HG03025 (cell line): Measurements from ENCODE around the gene QSER1.
"Not testable (repeated sequence)": the region's sequence is repeated elsewhere in the genome, so short reads cannot be mapped to it uniquely, and the experiment has no call there.

ENCODE experiments used
- ATAC-seq: cut with Tn5 transposase; IDR thresholded peaks from one replicate; pipeline ENCODE4 v1.9.1; 2021; ENCODE audit warnings: mild to moderate bottlenecking, moderate library complexity; ENCODE audit not compliant: unreplicated experiment, low FRiP score

Gene QSER1

GRCh38 chr11:32921204-32921603 lies 28.6 kb downstream of the QSER1 start:
- ATAC-seq, result no peak

- no peak for ATAC-seq
These were observed 39.0 kb downstream of the QSER1 start for GRCh38 chr11:32931606-32932005.

- ATAC-seq, result no peak
These were observed 39.6 kb downstream of the QSER1 start for GRCh38 chr11:32932196-32932595.

- no peak for ATAC-seq
These were observed 42.9 kb downstream of the QSER1 start for GRCh38 chr11:32935462-32936029.

GRCh38 chr11:32936178-32936577 lies 43.6 kb downstream of the QSER1 start:
- not testable (repeated sequence) for ATAC-seq

GRCh38 chr11:32937283-32937682 lies 44.7 kb downstream of the QSER1 start:
- ATAC-seq, result not testable (repeated sequence)

- peak; percentile 63 for ATAC-seq
These were observed 46.4 kb downstream of the QSER1 start for GRCh38 chr11:32939046-32939445.

GRCh38 chr11:32939866-32940265 lies 47.3 kb downstream of the QSER1 start:
- ATAC-seq, result no peak

- no peak for ATAC-seq
These were observed 48.3 kb downstream of the QSER1 start for GRCh38 chr11:32940865-32941264.

- ATAC-seq, result no peak
These were observed 55.4 kb downstream of the QSER1 start for GRCh38 chr11:32947978-32948377.

- ATAC-seq, result no peak
These were observed 57.1 kb downstream of the QSER1 start for GRCh38 chr11:32949739-32950138.

GRCh38 chr11:32952421-32952820 lies 59.8 kb downstream of the QSER1 start:
- ATAC-seq, result no peak

GRCh38 chr11:32953700-32954099 lies 61.1 kb downstream of the QSER1 start:
- no peak for ATAC-seq

- ATAC-seq, result no peak
These were observed 68.0 kb downstream of the QSER1 start for GRCh38 chr11:32960553-32961164.

- no peak for ATAC-seq
These were observed 69.4 kb downstream of the QSER1 start for GRCh38 chr11:32962016-32962415.

- no peak for ATAC-seq
These were observed 71.1 kb downstream of the QSER1 start for GRCh38 chr11:32963721-32964120.

- ATAC-seq, result no peak
These were observed 75.9 kb downstream of the QSER1 start for GRCh38 chr11:32968541-32968940.

- ATAC-seq, result not testable (repeated sequence)
These were observed 79.6 kb downstream of the QSER1 start for GRCh38 chr11:32972233-32972632.

- ATAC-seq, result no peak
These were observed 80.2 kb downstream of the QSER1 start for GRCh38 chr11:32972781-32973180.

- ATAC-seq, result no peak
These were observed 90.0 kb downstream of the QSER1 start for GRCh38 chr11:32982626-32983025.

GRCh38 chr11:32983506-32983905 lies 90.9 kb downstream of the QSER1 start:
- no peak for ATAC-seq

GRCh38 chr11:32985600-32985999 lies 93.0 kb downstream of the QSER1 start:
- no peak for ATAC-seq

GRCh38 chr11:32987851-32988250 lies 95.2 kb downstream of the QSER1 start:
- no peak for ATAC-seq
